Activated CD4-positive, alpha-beta T cell treated with anti-CD3 and anti-CD28 coated beads, Interleukin-2, amount 10 ng/mL, durations not matched to agents 7 days and 5 days (primary cell): Measurements from ENCODE around the gene TMEM91. TPM values are rescaled to one million over a fixed set of nuclear protein-coding genes. Genes with fewer than 3 reads are reported as not detected.

ENCODE experiments used
- CTCF ChIA-PET: fragments of 350-600 bp; sonication (Branson Sonifier 250); formaldehyde crosslinking; loops from one replicate; lab custom pipeline; 2021; ENCODE audit warnings: antibody characterized with exemption; lab: Charles Lee
- POLR2A ChIA-PET: fragments of 350-600 bp; sonication (Branson Sonifier 250); formaldehyde crosslinking; loops from one replicate; lab custom pipeline; 2021; ENCODE audit warnings: antibody characterized with exemption; lab: Charles Lee
- DNase-seq: peaks from one replicate; pipeline ENCODE4 v3.0.0-alpha.2; 2020
- H3K27ac Mint-ChIP-seq: one replicate; pipeline ENCODE4 v1.8.0; 2021; ENCODE audit warnings: mild to moderate bottlenecking, moderate library complexity, mixed read lengths
- H3K27me3 Mint-ChIP-seq: one replicate; pipeline ENCODE4 v1.8.0; 2021; ENCODE audit warnings: mixed read lengths
- H3K36me3 Mint-ChIP-seq: one replicate; pipeline ENCODE4 v1.8.0; 2021; ENCODE audit warnings: low read depth, mixed read lengths
- H3K4me1 Mint-ChIP-seq: one replicate; pipeline ENCODE4 v1.8.0; 2021; ENCODE audit warnings: mixed read lengths
- H3K4me3 Mint-ChIP-seq: one replicate; pipeline ENCODE4 v1.8.0; 2021; ENCODE audit warnings: mild to moderate bottlenecking, moderate library complexity, mixed read lengths
- H3K9me3 Mint-ChIP-seq: one replicate; pipeline ENCODE4 v1.8.0; 2021; ENCODE audit warnings: mixed read lengths
- total RNA-seq, 2 experiments: library from RNA; stranded (reverse); gene quantifications; one replicate each; pipeline ENCODE4 v1.2.3, GENCODE V29; 2021

Gene TMEM91
- total RNA-seq, 2 experiments from 2014 or later = 5.4 to 5.6 TPM

- POLR2A ChIA-PET = no interaction called here
- no peaks in the 10 kb centered on the region for H3K27me3 Mint-ChIP-seq
- no peak overlapping the region for H3K4me3 Mint-ChIP-seq
- H3K9me3 Mint-ChIP-seq = no peaks in the 10 kb centered on the region
- H3K36me3 Mint-ChIP-seq = peaks cover 23% of the 10 kb centered on the region
- CTCF ChIA-PET = interaction anchor here (1.1 to 1.5 kb wide), 3 partner anchors 9 to 63 kb away, joined by 3 to 10 read pairs (median 4); partner anchors contain the start of gene DMAC2
- DNase-seq = peak; percentile 30
- H3K27ac Mint-ChIP-seq = no peak overlapping the region
- H3K4me1 Mint-ChIP-seq = peaks cover 34% of the 10 kb centered on the region
Observed at GRCh38 chr19:41431426-41432386, 55.4 kb downstream of the TMEM91 start.

- Mint-ChIP-seq H3K4me3 (no peak overlapping the region), H3K36me3 (peaks cover 27% of the 10 kb centered on the region), H3K4me1 (peaks cover 28% of the 10 kb centered on the region), H3K27me3 (no peaks in the 10 kb centered on the region), H3K27ac (no peak overlapping the region), H3K9me3 (no peaks in the 10 kb centered on the region)
- CTCF ChIA-PET = interaction anchor here (0.6 to 1.3 kb wide), 2 partner anchors 171 to 250 kb away, joined by 3 read pairs; no protein-coding TSS in a partner anchor
- POLR2A ChIA-PET = no interaction called here
- no peak for DNase-seq
Observed at GRCh38 chr19:41433171-41433570, 56.8 kb downstream of the TMEM91 start.

Other genes with a start within 250 kb of the TMEM91 start
- under 1 TPM; 0.17 to 0.27 TPM for gene CYP2S1, start 183.3 kb upstream of the TMEM91 start, total RNA-seq
- gene AXL, start 157.3 kb upstream of the TMEM91 start, total RNA-seq = under 1 TPM; 0.06 to 0.20 TPM
- gene HNRNPUL1, start 112.2 kb upstream of the TMEM91 start, total RNA-seq = 100 to 1,000 TPM; 333 to 348 TPM
- 10 to 100 TPM; 50.4 to 51.7 TPM for gene CCDC97, start 66.4 kb upstream of the TMEM91 start, total RNA-seq
- gene TGFB1, start 22.6 kb upstream of the TMEM91 start, total RNA-seq = 100 to 1,000 TPM; 194 TPM
- gene B9D2, start 12.4 kb upstream of the TMEM91 start, total RNA-seq = 10 to 100 TPM; 11.6 to 11.7 TPM
- gene EXOSC5, start 20.8 kb downstream of the TMEM91 start, total RNA-seq = 10 to 100 TPM; 21.1 to 26.9 TPM
- 10 to 100 TPM; 12.7 TPM for gene BCKDHA, start 21.3 kb downstream of the TMEM91 start, total RNA-seq
- 1 to 10 TPM; 2.1 to 2.2 TPM for gene B3GNT8, start 50.8 kb downstream of the TMEM91 start, total RNA-seq
- gene DMAC2, start 63.4 kb downstream of the TMEM91 start, total RNA-seq = 10 to 100 TPM; 48.9 to 54.1 TPM
- gene ERICH4, start 66.6 kb downstream of the TMEM91 start, total RNA-seq = not detected
- gene CEACAM21, start 199.6 kb downstream of the TMEM91 start, total RNA-seq = 10 to 100 TPM; 72.0 to 78.3 TPM